ENCODE measurements around the gene SLC24A3. TPM values are rescaled to one million over a fixed set of nuclear protein-coding genes. Genes with fewer than 3 reads are reported as not detected.

Gene SLC24A3
- total and polyA plus RNA-seq, 2 experiments from 2014 or later = 0.81 to 2.5 TPM

DNA sequence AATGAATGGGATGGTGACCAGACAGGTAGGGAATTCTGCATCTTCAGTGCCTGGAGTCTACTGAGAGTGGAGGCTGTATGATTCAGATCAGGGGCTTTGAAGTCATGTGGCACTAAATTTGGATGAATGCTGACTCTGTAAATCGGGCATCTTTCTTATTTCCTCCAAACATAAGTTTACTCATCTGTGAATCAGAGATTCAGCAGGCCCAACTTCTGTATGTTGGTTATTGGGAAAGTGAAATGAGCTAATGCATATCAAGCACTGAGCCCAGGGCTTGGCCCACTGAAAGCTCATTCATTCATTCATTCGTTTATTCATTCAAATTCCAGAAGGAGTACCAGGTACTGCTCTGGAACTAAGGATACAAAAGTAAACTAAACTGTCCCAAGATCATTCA lies 353.3 kb downstream of the SLC24A3 start:
- Histone ChIP-seq H3K36me3 (ENCODE audit: insufficient read depth) (no peaks in the 10 kb centered on the region), H3K4me3 (no peak overlapping the region)

More for the DNA sequence above, 353.3 kb downstream of the SLC24A3 start:
- Mint-ChIP-seq H3K27me3 (ENCODE audit: insufficient read depth, low read depth, poor library complexity) (no peaks in the 10 kb centered on the region), H3K4me1 (peaks cover 6% of the 10 kb centered on the region; the same call in 2 of the 3 replicates), H3K27ac (no peak overlapping the region), H3K9me3 (no peaks in the 10 kb centered on the region), H3K4me3 (no peak overlapping the region), H3K36me3 (ENCODE audit: low read depth) (0 out of 3 replicates have a peak, but pooled peaks cover 3% of the 10 kb centered on the region)
- Histone ChIP-seq H3K27me3 (ENCODE audit: insufficient read depth) (no peaks in the 10 kb centered on the region), H3K4me2 (no peak overlapping the region), H4K20me1 (replicated peaks; ENCODE audit: insufficient read depth) (no peaks in the 10 kb centered on the region), H3K4me1 (ENCODE audit: insufficient read depth) (no peaks in the 10 kb centered on the region), H3F3A (replicated peaks; ENCODE audit: low read depth) (no peaks in the 10 kb centered on the region), H3K79me2 (replicated peaks; ENCODE audit: insufficient read depth) (no peaks in the 10 kb centered on the region), H2AFZ (no peak overlapping the region), H3K9me2 (ENCODE audit: insufficient read depth) (peaks cover 10% of the 10 kb centered on the region; the same call in 1 of the 2 replicates), H3K27ac (ENCODE audit: low read depth) (no peak overlapping the region)
- TF ChIP-seq, protein P1, sequence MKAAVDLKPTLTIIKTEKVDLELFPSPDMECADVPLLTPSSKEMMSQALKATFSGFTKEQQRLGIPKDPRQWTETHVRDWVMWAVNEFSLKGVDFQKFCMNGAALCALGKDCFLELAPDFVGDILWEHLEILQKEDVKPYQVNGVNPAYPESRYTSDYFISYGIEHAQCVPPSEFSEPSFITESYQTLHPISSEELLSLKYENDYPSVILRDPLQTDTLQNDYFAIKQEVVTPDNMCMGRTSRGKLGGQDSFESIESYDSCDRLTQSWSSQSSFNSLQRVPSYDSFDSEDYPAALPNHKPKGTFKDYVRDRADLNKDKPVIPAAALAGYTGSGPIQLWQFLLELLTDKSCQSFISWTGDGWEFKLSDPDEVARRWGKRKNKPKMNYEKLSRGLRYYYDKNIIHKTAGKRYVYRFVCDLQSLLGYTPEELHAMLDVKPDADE (IDR thresholded peaks at IDR 0.05) = no peak
- TF ChIP-seq EZH2phosphoT487 (IDR thresholded peaks at IDR 0.05; ENCODE audit: unreplicated experiment) (no peak), NANOG (IDR thresholded peaks at IDR 0.05; ENCODE audit: borderline replicate concordance) (no peak), JUNB (IDR thresholded peaks at IDR 0.05; ENCODE audit: unreplicated experiment) (no peak), CREB1 (CRISPR knock-in tag; IDR thresholded peaks at IDR 0.05; ENCODE audit: low read depth) (no peak), STAT1 (IDR thresholded peaks at IDR 0.05; ENCODE audit: unreplicated experiment) (no peak)
- TF ChIP-seq, protein P2, sequence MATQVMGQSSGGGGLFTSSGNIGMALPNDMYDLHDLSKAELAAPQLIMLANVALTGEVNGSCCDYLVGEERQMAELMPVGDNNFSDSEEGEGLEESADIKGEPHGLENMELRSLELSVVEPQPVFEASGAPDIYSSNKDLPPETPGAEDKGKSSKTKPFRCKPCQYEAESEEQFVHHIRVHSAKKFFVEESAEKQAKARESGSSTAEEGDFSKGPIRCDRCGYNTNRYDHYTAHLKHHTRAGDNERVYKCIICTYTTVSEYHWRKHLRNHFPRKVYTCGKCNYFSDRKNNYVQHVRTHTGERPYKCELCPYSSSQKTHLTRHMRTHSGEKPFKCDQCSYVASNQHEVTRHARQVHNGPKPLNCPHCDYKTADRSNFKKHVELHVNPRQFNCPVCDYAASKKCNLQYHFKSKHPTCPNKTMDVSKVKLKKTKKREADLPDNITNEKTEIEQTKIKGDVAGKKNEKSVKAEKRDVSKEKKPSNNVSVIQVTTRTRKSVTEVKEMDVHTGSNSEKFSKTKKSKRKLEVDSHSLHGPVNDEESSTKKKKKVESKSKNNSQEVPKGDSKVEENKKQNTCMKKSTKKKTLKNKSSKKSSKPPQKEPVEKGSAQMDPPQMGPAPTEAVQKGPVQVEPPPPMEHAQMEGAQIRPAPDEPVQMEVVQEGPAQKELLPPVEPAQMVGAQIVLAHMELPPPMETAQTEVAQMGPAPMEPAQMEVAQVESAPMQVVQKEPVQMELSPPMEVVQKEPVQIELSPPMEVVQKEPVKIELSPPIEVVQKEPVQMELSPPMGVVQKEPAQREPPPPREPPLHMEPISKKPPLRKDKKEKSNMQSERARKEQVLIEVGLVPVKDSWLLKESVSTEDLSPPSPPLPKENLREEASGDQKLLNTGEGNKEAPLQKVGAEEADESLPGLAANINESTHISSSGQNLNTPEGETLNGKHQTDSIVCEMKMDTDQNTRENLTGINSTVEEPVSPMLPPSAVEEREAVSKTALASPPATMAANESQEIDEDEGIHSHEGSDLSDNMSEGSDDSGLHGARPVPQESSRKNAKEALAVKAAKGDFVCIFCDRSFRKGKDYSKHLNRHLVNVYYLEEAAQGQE (IDR thresholded peaks at IDR 0.05; ENCODE audit: unreplicated experiment) = no peak
- TF ChIP-seq, protein P3, sequence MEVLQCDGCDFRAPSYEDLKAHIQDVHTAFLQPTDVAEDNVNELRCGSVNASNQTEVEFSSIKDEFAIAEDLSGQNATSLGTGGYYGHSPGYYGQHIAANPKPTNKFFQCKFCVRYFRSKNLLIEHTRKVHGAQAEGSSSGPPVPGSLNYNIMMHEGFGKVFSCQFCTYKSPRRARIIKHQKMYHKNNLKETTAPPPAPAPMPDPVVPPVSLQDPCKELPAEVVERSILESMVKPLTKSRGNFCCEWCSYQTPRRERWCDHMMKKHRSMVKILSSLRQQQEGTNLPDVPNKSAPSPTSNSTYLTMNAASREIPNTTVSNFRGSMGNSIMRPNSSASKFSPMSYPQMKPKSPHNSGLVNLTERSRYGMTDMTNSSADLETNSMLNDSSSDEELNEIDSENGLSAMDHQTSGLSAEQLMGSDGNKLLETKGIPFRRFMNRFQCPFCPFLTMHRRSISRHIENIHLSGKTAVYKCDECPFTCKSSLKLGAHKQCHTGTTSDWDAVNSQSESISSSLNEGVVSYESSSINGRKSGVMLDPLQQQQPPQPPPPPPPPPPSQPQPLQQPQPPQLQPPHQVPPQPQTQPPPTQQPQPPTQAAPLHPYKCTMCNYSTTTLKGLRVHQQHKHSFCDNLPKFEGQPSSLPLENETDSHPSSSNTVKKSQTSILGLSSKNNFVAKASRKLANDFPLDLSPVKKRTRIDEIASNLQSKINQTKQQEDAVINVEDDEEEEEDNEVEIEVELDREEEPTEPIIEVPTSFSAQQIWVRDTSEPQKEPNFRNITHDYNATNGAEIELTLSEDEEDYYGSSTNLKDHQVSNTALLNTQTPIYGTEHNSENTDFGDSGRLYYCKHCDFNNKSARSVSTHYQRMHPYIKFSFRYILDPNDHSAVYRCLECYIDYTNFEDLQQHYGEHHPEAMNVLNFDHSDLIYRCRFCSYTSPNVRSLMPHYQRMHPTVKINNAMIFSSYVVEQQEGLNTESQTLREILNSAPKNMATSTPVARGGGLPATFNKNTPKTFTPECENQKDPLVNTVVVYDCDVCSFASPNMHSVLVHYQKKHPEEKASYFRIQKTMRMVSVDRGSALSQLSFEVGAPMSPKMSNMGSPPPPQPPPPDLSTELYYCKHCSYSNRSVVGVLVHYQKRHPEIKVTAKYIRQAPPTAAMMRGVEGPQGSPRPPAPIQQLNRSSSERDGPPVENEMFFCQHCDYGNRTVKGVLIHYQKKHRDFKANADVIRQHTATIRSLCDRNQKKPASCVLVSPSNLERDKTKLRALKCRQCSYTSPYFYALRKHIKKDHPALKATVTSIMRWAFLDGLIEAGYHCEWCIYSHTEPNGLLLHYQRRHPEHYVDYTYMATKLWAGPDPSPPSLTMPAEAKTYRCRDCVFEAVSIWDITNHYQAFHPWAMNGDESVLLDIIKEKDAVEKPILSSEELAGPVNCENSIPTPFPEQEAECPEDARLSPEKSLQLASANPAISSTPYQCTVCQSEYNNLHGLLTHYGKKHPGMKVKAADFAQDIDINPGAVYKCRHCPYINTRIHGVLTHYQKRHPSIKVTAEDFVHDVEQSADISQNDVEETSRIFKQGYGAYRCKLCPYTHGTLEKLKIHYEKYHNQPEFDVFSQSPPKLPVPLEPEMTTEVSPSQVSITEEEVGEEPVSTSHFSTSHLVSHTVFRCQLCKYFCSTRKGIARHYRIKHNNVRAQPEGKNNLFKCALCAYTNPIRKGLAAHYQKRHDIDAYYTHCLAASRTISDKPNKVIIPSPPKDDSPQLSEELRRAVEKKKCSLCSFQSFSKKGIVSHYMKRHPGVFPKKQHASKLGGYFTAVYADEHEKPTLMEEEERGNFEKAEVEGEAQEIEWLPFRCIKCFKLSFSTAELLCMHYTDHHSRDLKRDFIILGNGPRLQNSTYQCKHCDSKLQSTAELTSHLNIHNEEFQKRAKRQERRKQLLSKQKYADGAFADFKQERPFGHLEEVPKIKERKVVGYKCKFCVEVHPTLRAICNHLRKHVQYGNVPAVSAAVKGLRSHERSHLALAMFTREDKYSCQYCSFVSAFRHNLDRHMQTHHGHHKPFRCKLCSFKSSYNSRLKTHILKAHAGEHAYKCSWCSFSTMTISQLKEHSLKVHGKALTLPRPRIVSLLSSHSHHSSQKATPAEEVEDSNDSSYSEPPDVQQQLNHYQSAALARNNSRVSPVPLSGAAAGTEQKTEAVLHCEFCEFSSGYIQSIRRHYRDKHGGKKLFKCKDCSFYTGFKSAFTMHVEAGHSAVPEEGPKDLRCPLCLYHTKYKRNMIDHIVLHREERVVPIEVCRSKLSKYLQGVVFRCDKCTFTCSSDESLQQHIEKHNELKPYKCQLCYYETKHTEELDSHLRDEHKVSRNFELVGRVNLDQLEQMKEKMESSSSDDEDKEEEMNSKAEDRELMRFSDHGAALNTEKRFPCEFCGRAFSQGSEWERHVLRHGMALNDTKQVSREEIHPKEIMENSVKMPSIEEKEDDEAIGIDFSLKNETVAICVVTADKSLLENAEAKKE (CRISPR knock-in tag; IDR thresholded peaks at IDR 0.05) = no peak
- ATAC-seq (no peak), DNase-seq (ENCODE audit: low spot score) (no peak)
